Measurements from ENCODE around the gene ASIC4.

ASIC4 gene

DNA sequence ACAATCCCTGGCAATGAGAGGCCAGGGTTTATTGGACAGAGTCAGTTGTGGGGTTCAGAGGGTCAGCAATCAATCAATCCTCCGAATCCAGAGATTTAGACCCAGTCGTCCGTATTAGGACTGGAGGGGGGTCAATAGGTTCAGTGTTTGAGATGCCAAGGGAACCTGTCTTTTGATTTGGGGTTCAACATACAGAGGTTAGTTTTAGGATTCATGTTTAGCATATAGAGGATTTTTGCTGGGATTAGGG lies 15.3 kb upstream of the ASIC4 start:
- DNase-seq (ENCODE audit: low read depth): no peak
- H3K4me3 ChIP-seq (ENCODE audit: low read length): peak overlapping the region; percentile 82
- TF ChIP-seq, protein P1, sequence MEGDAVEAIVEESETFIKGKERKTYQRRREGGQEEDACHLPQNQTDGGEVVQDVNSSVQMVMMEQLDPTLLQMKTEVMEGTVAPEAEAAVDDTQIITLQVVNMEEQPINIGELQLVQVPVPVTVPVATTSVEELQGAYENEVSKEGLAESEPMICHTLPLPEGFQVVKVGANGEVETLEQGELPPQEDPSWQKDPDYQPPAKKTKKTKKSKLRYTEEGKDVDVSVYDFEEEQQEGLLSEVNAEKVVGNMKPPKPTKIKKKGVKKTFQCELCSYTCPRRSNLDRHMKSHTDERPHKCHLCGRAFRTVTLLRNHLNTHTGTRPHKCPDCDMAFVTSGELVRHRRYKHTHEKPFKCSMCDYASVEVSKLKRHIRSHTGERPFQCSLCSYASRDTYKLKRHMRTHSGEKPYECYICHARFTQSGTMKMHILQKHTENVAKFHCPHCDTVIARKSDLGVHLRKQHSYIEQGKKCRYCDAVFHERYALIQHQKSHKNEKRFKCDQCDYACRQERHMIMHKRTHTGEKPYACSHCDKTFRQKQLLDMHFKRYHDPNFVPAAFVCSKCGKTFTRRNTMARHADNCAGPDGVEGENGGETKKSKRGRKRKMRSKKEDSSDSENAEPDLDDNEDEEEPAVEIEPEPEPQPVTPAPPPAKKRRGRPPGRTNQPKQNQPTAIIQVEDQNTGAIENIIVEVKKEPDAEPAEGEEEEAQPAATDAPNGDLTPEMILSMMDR (conservative IDR thresholded peaks at IDR 0.05; ENCODE audit: low read depth, low read length): no peak

DNA sequence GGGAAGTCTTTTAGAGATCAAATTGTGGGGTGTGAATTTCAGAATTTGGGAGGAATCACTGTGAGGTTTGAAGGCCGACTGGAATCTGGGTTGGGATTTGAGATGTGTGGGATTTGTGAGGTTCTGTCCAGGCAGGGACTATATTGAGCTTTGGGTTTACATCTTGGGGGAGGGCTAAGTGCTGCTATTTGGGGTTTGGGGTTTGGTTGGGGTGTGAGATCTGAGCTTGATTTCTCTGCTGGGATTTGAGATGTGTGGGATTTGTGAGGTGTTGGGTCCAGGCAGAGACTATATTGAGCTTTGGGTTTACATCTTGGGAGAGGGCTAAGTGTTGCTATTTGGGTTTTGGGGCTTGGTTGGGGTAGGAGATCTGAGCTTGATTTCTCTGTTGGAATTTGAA lies 14.7 kb upstream of the ASIC4 start:
- no peak for DNase-seq (ENCODE audit: low read depth)
- TF ChIP-seq, protein P1 (conservative IDR thresholded peaks at IDR 0.05; ENCODE audit: low read depth, low read length): no peak
- H3K4me3 ChIP-seq (ENCODE audit: low read length): peak overlapping the region; percentile 82

DNA sequence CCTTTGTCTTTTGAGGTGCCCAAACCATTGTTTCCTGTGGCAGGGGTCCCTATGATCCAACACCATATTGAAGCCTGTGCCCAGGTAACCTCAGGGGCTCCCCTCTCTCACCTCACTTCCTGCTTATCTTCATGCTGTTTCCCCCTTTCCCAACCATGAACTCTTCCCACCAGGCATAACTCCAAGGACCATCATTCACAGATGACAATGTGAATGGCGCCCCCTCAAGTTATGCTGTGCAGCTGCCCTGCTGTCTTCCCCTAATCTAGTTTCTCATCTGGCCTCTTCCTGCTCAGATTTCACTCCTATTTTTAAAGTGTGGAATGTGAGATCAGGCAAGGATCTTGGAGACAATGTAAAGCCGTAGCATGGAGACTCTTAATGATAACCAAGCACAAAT lies 14.1 kb upstream of the ASIC4 start:
- no peak overlapping the region for H3K4me3 ChIP-seq (ENCODE audit: low read length)
- no peak for DNase-seq (ENCODE audit: low read depth)
- TF ChIP-seq, protein P1 (conservative IDR thresholded peaks at IDR 0.05; ENCODE audit: low read depth, low read length): peak; percentile 28

DNA sequence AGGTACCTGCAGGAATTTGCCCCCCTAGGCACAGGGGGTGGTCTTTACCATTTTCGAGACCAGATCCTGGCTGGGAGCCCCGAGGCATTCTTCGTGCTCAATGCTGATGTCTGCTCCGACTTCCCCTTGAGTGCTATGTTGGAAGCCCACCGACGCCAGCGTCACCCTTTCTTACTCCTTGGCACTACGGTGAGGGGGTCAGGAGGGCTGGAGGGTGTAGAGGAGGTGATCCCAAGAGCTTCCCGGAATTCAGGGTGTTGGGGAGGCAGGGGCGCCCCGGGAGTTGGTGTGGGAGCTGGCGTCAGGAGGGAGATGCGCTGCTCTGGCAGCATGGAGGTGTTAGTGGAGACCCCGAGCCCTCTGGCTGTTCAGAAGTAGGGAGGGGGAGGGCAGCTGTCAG lies 12.4 kb upstream of the ASIC4 start:
- no peak for DNase-seq (ENCODE audit: low read depth)
- H3K4me3 ChIP-seq (ENCODE audit: low read length): no peak overlapping the region
- TF ChIP-seq, protein P1 (conservative IDR thresholded peaks at IDR 0.05; ENCODE audit: low read depth, low read length): no peak

DNA sequence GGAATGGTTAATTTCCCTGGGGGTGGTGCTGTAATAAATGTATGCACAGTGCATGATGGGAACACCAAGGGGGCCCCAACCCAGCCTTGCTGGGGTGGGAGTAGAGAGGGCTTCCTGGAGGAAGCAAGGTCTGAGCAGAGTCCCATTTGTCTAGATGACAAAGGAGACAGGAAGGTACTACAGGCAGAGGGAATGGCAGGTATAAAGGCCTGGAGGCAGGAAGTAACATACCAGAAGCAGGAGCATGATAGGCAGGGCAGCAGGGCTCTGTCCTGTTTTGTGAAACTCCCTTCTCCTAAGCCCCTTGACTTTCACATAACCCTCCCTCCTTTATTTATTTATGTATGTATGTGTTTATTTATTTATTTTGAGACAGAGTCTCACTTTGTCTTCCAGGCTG lies 11.7 kb upstream of the ASIC4 start:
- TF ChIP-seq, protein P1 (conservative IDR thresholded peaks at IDR 0.05; ENCODE audit: low read depth, low read length): no peak
- DNase-seq (ENCODE audit: low read depth): no peak
- no peak overlapping the region for H3K4me3 ChIP-seq (ENCODE audit: low read length)

DNA sequence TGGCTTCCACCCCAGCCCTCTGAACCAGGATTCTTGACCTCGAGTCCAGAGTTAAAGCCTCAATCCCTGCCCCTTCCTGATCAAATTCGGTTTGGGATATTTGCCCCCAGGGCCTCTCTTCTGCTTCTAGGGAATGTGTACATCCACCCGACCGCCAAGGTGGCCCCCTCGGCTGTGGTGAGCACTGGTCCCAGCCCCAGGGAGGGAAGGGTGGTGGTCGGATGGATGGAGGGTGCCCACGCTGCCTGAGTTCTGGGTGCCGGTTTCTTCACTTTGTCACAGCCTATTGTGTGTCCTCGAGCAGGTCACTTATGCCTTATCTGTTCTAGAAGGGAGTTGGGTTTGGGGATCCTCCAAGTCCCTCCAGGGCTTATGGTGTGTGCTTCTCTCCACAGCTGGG lies 8.7 kb upstream of the ASIC4 start:
- no peak overlapping the region for H3K4me3 ChIP-seq (ENCODE audit: low read length)
- TF ChIP-seq, protein P1 (conservative IDR thresholded peaks at IDR 0.05; ENCODE audit: low read depth, low read length): no peak
- no peak for DNase-seq (ENCODE audit: low read depth)

DNA sequence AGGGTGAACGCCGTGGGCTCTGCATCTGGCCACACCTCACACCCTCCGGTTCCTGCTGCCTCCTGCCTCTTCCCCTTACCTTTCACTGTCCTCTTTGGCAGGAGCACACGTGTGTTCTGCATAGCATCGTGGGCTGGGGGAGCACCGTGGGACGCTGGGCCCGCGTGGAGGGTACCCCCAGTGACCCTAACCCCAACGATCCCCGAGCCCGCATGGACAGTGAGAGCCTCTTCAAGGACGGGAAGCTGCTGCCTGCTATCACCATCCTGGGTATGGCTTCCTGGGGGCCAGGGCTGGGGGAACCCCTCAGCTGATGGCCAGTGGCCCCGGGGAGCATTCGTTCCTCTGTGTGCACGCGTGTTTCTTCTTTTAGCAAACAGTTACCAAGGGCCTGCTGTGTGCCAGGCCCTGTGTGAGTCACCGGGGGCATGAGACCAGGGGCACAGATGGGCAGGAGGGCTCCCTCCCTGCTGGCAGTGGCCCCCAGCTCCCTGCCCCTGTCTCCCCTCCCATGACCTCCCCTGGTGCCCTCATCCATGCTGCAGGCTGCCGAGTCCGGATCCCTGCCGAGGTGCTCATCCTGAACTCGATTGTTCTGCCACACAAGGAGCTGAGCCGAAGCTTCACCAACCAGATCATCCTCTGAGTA lies 8.0 kb upstream of the ASIC4 start:
- DNase-seq (ENCODE audit: low read depth): no peak
- no peak overlapping the region for H3K4me3 ChIP-seq (ENCODE audit: low read length)
- TF ChIP-seq, protein P1 (conservative IDR thresholded peaks at IDR 0.05; ENCODE audit: low read depth, low read length): no peak
